ENCODE results near the gene ELK4. TPM values are rescaled to one million over a fixed set of nuclear protein-coding genes. Genes with fewer than 3 reads are reported as not detected.

ELK4 gene, protein sequence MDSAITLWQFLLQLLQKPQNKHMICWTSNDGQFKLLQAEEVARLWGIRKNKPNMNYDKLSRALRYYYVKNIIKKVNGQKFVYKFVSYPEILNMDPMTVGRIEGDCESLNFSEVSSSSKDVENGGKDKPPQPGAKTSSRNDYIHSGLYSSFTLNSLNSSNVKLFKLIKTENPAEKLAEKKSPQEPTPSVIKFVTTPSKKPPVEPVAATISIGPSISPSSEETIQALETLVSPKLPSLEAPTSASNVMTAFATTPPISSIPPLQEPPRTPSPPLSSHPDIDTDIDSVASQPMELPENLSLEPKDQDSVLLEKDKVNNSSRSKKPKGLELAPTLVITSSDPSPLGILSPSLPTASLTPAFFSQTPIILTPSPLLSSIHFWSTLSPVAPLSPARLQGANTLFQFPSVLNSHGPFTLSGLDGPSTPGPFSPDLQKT
- 10 to 100 TPM; 16.7 to 16.9 TPM for total RNA-seq

DNA sequence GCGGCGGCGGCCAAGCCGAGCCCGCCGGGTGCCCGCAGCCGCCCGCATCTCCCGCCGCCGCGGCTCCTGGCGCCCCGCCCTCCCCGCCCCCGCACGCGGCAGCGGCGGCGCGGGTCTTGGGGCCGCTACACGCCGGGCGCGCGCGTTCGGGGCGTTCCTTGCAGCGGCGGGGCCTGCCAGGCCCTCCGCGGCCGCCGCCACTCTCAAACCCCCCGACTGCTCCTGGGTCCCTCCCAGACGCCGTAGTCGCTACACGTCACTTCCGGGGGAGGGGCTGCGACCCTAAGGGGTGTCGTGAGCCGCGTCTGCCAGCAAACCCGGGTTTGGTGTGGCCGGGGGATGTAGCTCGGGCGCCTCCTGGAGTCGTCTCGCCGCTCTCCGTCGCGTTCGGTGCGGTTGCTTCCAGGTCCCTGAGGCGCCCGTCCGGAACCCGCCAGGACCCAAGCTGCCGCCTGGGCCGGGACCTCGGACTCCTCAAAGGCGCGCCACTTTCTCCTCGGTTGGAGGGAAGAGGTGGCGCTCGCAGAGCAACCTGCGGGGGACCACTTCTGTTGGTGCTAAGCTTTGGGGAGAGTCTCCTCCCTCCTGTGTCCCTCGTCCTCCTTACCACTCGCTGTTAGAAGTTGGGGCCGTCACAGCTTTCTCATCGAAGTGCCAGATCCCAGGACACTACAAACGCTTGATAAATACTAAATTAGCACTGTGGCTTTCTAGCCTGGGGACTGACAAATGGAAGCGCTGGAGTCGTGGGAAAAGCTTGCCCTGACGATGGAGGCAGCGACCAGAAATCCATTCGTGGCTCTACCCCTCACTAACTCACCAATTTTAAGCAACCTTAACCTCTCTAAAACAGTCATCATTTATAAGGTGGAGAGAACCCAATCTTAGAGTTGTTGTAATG lies at the start of gene ELK4:
ELK4 (minus strand) TSS at position 244 of the 901 bp plus-strand sequence. CDS start 8,129 bp downstream, outside the sequence.

DNA sequence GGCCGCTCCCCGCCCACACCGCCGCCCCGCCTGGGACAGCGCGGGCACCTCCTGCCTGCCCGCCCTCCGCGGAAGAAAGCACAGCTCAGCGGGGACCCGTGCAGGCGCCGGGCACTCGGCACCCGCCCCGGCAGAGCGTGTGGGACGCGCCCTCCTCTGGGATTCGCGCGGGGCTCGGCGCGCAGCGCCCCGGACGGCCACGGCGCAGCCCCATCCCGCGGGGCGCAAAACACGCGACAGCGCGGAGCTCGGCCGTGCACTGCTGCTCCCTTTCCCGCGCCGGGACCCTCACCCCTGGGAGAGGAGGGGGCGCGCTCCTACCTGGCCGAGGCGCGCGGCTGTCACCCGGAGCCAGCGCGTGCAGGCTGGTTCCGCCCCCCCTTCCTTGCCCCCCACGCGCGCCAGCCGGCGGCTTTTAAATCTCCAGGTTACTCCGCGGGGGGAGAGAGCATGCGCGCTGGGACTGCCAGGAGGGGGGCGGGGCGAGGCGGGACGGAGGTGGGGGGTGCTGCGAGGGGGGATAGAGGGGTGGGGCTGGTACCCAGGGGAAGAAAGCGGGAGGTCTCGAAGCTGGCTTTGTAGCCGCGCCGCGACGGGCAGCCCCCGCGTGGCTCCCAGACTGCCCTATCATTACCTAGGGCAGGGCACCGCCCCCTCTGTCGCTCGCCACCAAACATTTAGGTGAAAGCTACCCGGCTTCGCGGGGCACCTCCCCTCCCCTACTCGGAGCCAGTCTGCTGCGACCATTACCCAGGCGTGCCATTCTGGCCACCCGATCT lies 48.5 kb upstream of the ELK4 start, which contains the start of gene SLC45A3:
SLC45A3 (minus strand) TSS at position 437 of the 779 bp plus-strand sequence. CDS start 15,853 bp downstream, outside the sequence.

Small RNA genes within 50 kb of the gene (small RNA-seq; reads per million reads assigned to genes)
- gene RNU2-19P (0.06 to 0.17 reads per million in 2 donors), gene RNU6-418P (0 reads per million in 2 donors)

Other genes starting within 250 kb of the ELK4 start
- gene LEMD1, start 210.0 kb downstream of the ELK4 start, total RNA-seq = under 1 TPM in 1 of 2 donors, not detected in 1; 0.33 TPM
- gene BLACAT1, start 176.0 kb downstream of the ELK4 start, total RNA-seq = under 1 TPM; under 0.01 TPM
- gene CDK18, start 127.3 kb downstream of the ELK4 start, total RNA-seq = 1 to 10 TPM; 4.3 to 4.8 TPM
- gene SLC45A3, start 48.5 kb upstream of the ELK4 start, total RNA-seq = 1 to 10 TPM; 1.7 to 5.7 TPM
- gene NUCKS1, start 118.2 kb upstream of the ELK4 start, total RNA-seq = 100 to 1,000 TPM in 1 of 2 donors, 10 to 100 TPM in 1; 54.7 to 119 TPM
- 10 to 100 TPM; 35.1 to 44.3 TPM for gene RAB29, start 143.5 kb upstream of the ELK4 start, total RNA-seq
- 10 to 100 TPM; 17.0 to 17.2 TPM for gene SLC41A1, start 181.2 kb upstream of the ELK4 start, total RNA-seq
- gene PM20D1, start 218.1 kb upstream of the ELK4 start, total RNA-seq = not detected